Parathyroid adenoma (tissue), 2 donors: Measurements from ENCODE around the gene MYL9.

Experiments used
- H2AFZ ChIP-seq: fragments of 300-600 bp; sonication (generic); one replicate; pipeline ENCODE4 v1.7.0; 2017; ENCODE audit warnings: antibody characterized with exemption, mild to moderate bottlenecking
- H3K27ac ChIP-seq: fragments of 300-600 bp; sonication (generic); one replicate; pipeline ENCODE4 v1.7.0; 2017
- H3K27me3 ChIP-seq: fragments of 300-600 bp; sonication (generic); one replicate; pipeline ENCODE4 v1.7.0; 2017; ENCODE audit warnings: low read length; ENCODE audit not compliant: control insufficient read depth, insufficient read depth
- H3K36me3 ChIP-seq: fragments of 300-600 bp; sonication (generic); one replicate; pipeline ENCODE4 v1.7.0; 2017; ENCODE audit warnings: low read length; ENCODE audit not compliant: control insufficient read depth, insufficient read depth
- H3K4me1 ChIP-seq: fragments of 300-600 bp; sonication (generic); one replicate; pipeline ENCODE4 v1.7.0; 2017; ENCODE audit warnings: control low read depth
- H3K4me2 ChIP-seq: fragments of 300-600 bp; sonication (generic); one replicate; pipeline ENCODE4 v1.7.0; 2017; ENCODE audit warnings: low read length
- H3K4me3 ChIP-seq: fragments of 300-600 bp; sonication (generic); one replicate; pipeline ENCODE4 v1.7.0; 2017; ENCODE audit warnings: low read depth, low read length
- H3K79me2 ChIP-seq: fragments of 300-600 bp; sonication (generic); one replicate; pipeline ENCODE4 v1.7.0; 2017; ENCODE audit warnings: control low read depth
- H3K9ac ChIP-seq: fragments of 300-600 bp; sonication (generic); one replicate; pipeline ENCODE4 v1.7.0; 2017; ENCODE audit warnings: mild to moderate bottlenecking
- H3K9me3 ChIP-seq: fragments of 300-600 bp; sonication (generic); one replicate; pipeline ENCODE4 v1.7.0; 2017; ENCODE audit warnings: low read length; ENCODE audit not compliant: control insufficient read depth
- TF ChIP-seq, protein P1 (sequence below): fragments of 300-600 bp; sonication (generic); IDR thresholded peaks from one replicate; pipeline ENCODE4 v1.7.0; 2017; ENCODE audit warnings: antibody characterized with exemption, mild to moderate bottlenecking
- donor health status: primary hyperparathyroidism.

The MYL9 gene

DNA sequence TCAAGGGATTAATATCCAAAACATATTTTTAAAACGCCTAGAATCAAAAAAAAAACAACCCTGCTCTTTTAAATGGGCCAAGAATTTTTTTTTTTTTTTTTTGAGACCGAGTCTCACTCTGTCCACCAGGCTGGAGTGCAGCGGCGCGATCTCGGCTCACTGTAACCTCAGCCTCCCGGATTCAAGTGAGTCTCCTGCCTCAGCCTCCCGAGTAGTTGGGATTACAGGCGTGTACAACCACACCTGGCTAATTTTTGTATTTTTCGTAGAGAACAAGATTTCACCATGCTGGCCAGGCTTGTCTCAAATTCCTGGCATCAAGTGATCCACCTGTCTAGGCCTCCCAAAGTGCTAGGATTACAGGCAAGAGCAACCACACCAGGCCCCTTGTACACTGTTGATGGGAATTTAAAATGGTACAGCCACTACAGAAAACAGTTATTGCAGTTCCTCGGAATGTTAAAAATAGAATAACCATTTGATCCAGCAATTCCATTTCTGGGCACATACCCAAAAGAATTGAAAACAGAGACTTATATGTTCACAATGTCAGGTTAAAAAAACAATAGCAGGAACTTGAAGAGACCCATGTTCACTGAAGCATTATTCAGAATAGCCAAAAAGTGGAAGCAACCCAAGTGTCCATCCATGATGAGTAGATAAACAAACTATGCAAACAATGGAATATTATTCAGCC lies 3.1 kb upstream of the MYL9 start:
- Histone ChIP-seq H3K27me3 (no peaks in the 10 kb centered on the region), H2AFZ (no peak overlapping the region), H3K27ac (no peak overlapping the region), H3K4me3 (no peak overlapping the region), H3K79me2 (peaks cover 2% of the 10 kb centered on the region), H3K9me3 (no peaks in the 10 kb centered on the region), H3K9ac (no peak overlapping the region), H3K4me2 (no peak overlapping the region), H3K36me3 (no peaks in the 10 kb centered on the region), H3K4me1 (peaks cover 5% of the 10 kb centered on the region)
- TF ChIP-seq, protein P1, sequence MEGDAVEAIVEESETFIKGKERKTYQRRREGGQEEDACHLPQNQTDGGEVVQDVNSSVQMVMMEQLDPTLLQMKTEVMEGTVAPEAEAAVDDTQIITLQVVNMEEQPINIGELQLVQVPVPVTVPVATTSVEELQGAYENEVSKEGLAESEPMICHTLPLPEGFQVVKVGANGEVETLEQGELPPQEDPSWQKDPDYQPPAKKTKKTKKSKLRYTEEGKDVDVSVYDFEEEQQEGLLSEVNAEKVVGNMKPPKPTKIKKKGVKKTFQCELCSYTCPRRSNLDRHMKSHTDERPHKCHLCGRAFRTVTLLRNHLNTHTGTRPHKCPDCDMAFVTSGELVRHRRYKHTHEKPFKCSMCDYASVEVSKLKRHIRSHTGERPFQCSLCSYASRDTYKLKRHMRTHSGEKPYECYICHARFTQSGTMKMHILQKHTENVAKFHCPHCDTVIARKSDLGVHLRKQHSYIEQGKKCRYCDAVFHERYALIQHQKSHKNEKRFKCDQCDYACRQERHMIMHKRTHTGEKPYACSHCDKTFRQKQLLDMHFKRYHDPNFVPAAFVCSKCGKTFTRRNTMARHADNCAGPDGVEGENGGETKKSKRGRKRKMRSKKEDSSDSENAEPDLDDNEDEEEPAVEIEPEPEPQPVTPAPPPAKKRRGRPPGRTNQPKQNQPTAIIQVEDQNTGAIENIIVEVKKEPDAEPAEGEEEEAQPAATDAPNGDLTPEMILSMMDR = no peak

DNA sequence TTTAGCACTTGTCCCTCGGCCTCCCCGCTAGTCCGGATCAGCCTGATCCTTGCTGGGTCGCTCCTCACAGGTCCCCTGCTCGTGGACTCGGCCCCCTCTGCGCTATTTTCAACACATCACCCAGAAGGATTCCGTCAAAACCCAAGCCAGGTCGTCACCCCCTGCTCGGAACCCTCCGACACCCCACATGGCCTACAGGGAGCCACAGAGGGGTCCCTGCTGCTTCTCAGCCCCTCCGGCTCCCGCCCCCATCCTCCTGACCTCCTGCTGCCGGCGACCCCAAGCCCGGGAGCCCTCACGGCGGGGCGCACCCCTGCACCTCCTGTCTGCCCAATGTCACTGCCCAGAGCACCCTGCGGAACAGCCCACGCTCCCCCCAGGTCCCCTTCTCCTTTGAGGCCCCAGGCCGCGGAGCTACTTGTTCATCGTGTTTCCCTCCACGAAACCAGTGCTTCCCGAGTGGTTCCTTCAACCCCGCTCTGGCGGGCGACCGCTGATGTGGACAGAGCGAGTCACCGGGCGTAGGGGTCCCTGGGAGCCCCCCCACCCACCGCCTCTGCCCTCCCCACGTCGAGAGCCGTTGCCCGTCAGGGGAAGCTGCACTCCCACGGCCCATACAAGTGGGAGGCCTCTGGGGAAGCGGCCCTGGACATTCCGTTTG lies 638 bp upstream of the MYL9 start:
- peaks cover 14% of the 10 kb centered on the region for H3K4me1 ChIP-seq
- peak overlapping the region; percentile 63 for H3K27ac ChIP-seq

DNA sequence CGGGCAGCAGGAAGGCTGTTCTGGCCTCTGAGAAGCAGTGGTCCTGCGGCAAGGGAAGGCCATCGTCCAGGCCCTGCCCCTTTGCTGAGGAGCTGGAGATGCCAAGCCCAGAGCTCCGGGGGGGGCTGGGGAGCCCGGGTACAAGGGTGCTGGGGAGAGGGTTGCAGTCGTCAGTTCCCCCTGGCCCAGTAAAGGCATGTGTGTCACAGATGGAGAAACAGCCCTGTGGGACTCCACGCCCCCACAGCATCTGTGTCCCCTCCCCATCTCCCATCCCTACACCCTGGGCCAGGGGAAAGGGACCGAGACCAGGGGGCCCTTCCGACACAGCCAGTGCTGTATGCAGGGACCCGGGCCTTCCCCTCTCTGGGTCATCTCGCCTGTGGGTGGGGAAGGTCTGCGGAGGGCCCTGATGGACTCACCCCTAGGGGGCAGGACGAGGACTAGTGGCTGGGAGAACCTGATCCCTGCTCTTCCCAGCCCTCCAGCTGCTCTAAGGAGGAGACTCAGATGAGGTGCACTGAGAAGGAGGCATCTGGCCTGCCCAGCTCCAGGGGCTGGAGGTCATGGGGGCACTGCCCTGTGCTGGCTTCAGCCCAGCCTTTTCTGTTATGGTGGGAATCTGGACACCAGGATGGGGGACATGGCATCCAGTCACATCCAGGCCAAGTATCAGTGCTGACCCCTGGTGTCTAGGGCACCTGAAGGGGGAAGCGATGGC lies 609 bp downstream of the MYL9 start:
- H2AFZ ChIP-seq = peak overlapping the region; percentile 97
- TF ChIP-seq, protein P1 = peak; percentile 41
- no peaks in the 10 kb centered on the region for H3K9me3 ChIP-seq
- no peaks in the 10 kb centered on the region for H3K36me3 ChIP-seq
- H3K27me3 ChIP-seq = no peaks in the 10 kb centered on the region
- peak overlapping the region; percentile 77 for H3K4me2 ChIP-seq
- H3K4me3 ChIP-seq = peak overlapping the region; percentile 50
- H3K9ac ChIP-seq = peak overlapping the region; percentile 93
- peak overlapping the region; percentile 63 for H3K27ac ChIP-seq
- H3K4me1 ChIP-seq = peaks cover 14% of the 10 kb centered on the region
- H3K79me2 ChIP-seq = peaks cover 2% of the 10 kb centered on the region

More for the DNA sequence above, 638 bp upstream of the MYL9 start:
- Histone ChIP-seq H2AFZ (peak overlapping the region; percentile 97), H3K9me3 (no peaks in the 10 kb centered on the region), H3K79me2 (peaks cover 2% of the 10 kb centered on the region), H3K4me2 (peak overlapping the region; percentile 77), H3K9ac (no peak overlapping the region), H3K36me3 (no peaks in the 10 kb centered on the region), H3K4me3 (no peak overlapping the region), H3K27me3 (no peaks in the 10 kb centered on the region)
- TF ChIP-seq, protein P1 = no peak

DNA sequence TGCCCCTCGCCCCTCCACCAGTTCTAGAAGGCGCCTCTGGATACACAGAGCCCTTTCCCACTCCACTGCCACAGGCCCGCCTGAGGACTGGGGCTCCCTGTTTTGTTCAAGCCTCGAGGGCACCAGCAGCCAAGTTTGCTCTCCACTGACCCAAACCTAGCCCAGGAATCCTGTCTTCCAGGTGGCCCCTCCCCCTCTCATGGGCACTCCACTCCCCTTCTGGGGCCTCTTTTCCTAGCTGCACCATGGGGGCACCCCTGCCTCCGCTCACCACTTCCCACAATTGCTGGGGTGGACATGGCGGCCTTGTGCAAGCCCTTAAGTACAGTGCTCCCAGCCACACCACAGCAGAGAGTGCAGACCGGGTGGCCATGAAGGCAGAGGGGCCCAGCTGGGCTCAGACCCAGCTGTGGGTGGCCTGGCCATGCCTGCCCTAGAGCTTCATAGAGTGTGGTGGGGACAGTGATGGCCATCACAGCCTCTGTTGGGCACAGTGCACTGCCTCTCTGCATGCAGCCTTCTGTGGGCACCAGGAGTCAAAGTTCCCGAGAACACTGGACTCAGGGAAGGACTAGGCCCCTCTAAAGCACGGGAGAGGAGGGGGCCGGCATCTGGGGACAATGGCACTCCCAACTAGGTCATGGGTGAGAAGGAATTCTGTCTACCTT lies 1.3 kb downstream of the MYL9 start:
- no peaks in the 10 kb centered on the region for H3K27me3 ChIP-seq
- H3K36me3 ChIP-seq = no peaks in the 10 kb centered on the region
- H3K4me3 ChIP-seq = no peak overlapping the region
- H3K4me1 ChIP-seq = peaks cover 14% of the 10 kb centered on the region
- H3K79me2 ChIP-seq = peaks cover 2% of the 10 kb centered on the region
- H2AFZ ChIP-seq = no peak overlapping the region
- no peaks in the 10 kb centered on the region for H3K9me3 ChIP-seq
- TF ChIP-seq, protein P1 = no peak
- no peak overlapping the region for H3K4me2 ChIP-seq
- no peak overlapping the region for H3K9ac ChIP-seq
- peak overlapping the region; percentile 63 for H3K27ac ChIP-seq
